PFSK-1 (cell line): ENCODE results near the gene FNDC3A.

Source experiments
- POLR2AphosphoS5 ChIP-seq: IDR thresholded peaks from 2 replicates; pipeline ENCODE4 v1.6.1; 2012; ENCODE audit warnings: low read depth, mild to moderate bottlenecking, control low read depth, low read length, moderate library complexity
- SIN3A ChIP-seq: IDR thresholded peaks from 2 replicates; pipeline ENCODE4 v1.6.1; 2012; ENCODE audit warnings: mild to moderate bottlenecking, low read length, moderate library complexity, borderline replicate concordance; ENCODE audit not compliant: insufficient read depth

GRCh38 chr13:48942131-48942530, 33.6 kb upstream of the FNDC3A start:
- no peak for TF ChIP-seq SIN3A
- no peak for TF ChIP-seq POLR2AphosphoS5
